DND-41 (cell line): ENCODE data around the gene CD96.

ENCODE experiments used
- ATAC-seq: fragments of 200-7000 bp; cut with Tn5 transposase; 3 replicates; pipeline ENCODE4 v1.9.1; 2021; ENCODE audit warnings: low read depth; ENCODE audit not compliant: insufficient read depth
- DNase-seq: peaks from one replicate; pipeline ENCODE4 v3.0.0-alpha.2; 2020
- H2AFZ ChIP-seq: 2 replicates; pipeline ENCODE4 v1.6.0; 2012; ENCODE audit warnings: low read depth, low read length
- H3K27ac ChIP-seq: 2 replicates; pipeline ENCODE4 v1.5.1; 2012; ENCODE audit warnings: low read length, inconsistent platforms
- H3K27me3 ChIP-seq: fragments of 200-600 bp; sonication (generic); 2 replicates; pipeline ENCODE4 v1.6.0; 2012; ENCODE audit warnings: low read length, mild to moderate bottlenecking, inconsistent platforms; ENCODE audit not compliant: insufficient read depth, poor library complexity
- H3K36me3 ChIP-seq: 2 replicates; pipeline ENCODE4 v1.5.1; 2012; ENCODE audit warnings: low read length, inconsistent platforms; ENCODE audit not compliant: insufficient read depth
- H3K4me1 ChIP-seq: 2 replicates; pipeline ENCODE4 v1.5.1; 2012; ENCODE audit warnings: mild to moderate bottlenecking, low read length; ENCODE audit not compliant: insufficient read depth
- H3K4me2 ChIP-seq: 2 replicates; pipeline ENCODE4 v1.6.0; 2012; ENCODE audit warnings: mild to moderate bottlenecking, moderate library complexity, low read length, inconsistent platforms; ENCODE audit not compliant: insufficient read depth
- H3K4me3 ChIP-seq, 2 experiments: fragments of 200-600 bp in 1 of 2; shearing (Covaris generic) in 1 of 2; 2 replicates each; pipeline ENCODE4 v1.5.1; 2012 to 2016; ENCODE audit warnings: inconsistent platforms in 2 of 2, low read length in 2 of 2, mild to moderate bottlenecking in 2 of 2, low read depth in 1 of 2, moderate library complexity in 1 of 2
- H3K79me2 ChIP-seq: 2 replicates; pipeline ENCODE4 v1.6.0; 2012; ENCODE audit warnings: low read length, inconsistent platforms; ENCODE audit not compliant: insufficient read depth
- H3K9ac ChIP-seq: 2 replicates; pipeline ENCODE4 v1.6.0; 2012; ENCODE audit warnings: low read depth, mild to moderate bottlenecking, inconsistent platforms, low read length, moderate library complexity
- H3K9me3 ChIP-seq: 2 replicates; pipeline ENCODE4 v1.5.1; 2012; ENCODE audit warnings: low read length, moderate library complexity, mild to moderate bottlenecking, inconsistent platforms; ENCODE audit not compliant: insufficient read depth, severe bottlenecking
- H4K20me1 ChIP-seq: 2 replicates; pipeline ENCODE4 v1.6.0; 2012; ENCODE audit warnings: low read length; ENCODE audit not compliant: insufficient read depth
- CTCF ChIP-seq: IDR thresholded peaks from 2 replicates; pipeline ENCODE4 v1.5.1; 2012; ENCODE audit warnings: borderline replicate concordance, low read length, moderate library complexity, mild to moderate bottlenecking; ENCODE audit not compliant: poor library complexity, severe bottlenecking; ENCODE audit errors: extremely low read depth
- EZH2 ChIP-seq: IDR thresholded peaks from 3 replicates; pipeline ENCODE4 v1.6.1; 2012; ENCODE audit warnings: borderline replicate concordance, low read depth, mild to moderate bottlenecking, moderate library complexity, low read length, inconsistent platforms; ENCODE audit not compliant: severe bottlenecking

CD96 gene

GRCh38 chr3:111566844-111567243 lies 24.8 kb downstream of the CD96 start:
- peak overlapping the region; percentile 32; the same call in 1 of the 2 replicates for H3K27ac ChIP-seq

GRCh38 chr3:111568355-111568754 lies 26.4 kb downstream of the CD96 start:
- no peak overlapping the region for H3K27ac ChIP-seq

More at GRCh38 chr3:111566844-111567243, 24.8 kb downstream of the CD96 start:
- Histone ChIP-seq H3K36me3 (peaks cover 58% of the 10 kb centered on the region), H3K4me2 (no peak overlapping the region), H3K27me3 (no peaks in the 10 kb centered on the region), H4K20me1 (peaks cover 27% of the 10 kb centered on the region), H2AFZ (no peak overlapping the region), H3K9ac (no peak overlapping the region), H3K4me3 (no peak overlapping the region), H3K9me3 (no peaks in the 10 kb centered on the region), H3K4me1 (0 out of 2 replicates have a peak, but pooled peaks cover 4% of the 10 kb centered on the region), H3K79me2 (peaks cover 88% of the 10 kb centered on the region)
- DNase-seq (no peak), ATAC-seq (no peak)
- TF ChIP-seq CTCF (no peak), EZH2 (no peak)

GRCh38 chr3:111568911-111569310 lies 26.9 kb downstream of the CD96 start:
- H3K27me3 ChIP-seq: no peaks in the 10 kb centered on the region
- no peak overlapping the region for H3K9ac ChIP-seq
- H3K27ac ChIP-seq: no peak overlapping the region
- H3K4me2 ChIP-seq: no peak overlapping the region
- TF ChIP-seq CTCF (no peak), EZH2 (no peak)
- ATAC-seq: no peak
- H4K20me1 ChIP-seq: peaks cover 16% of the 10 kb centered on the region
- no peaks in the 10 kb centered on the region for H3K9me3 ChIP-seq
- H2AFZ ChIP-seq: no peak overlapping the region
- H3K36me3 ChIP-seq: peaks cover 74% of the 10 kb centered on the region
- H3K79me2 ChIP-seq: peaks cover 87% of the 10 kb centered on the region
- no peak for DNase-seq
- no peak overlapping the region for H3K4me3 ChIP-seq
- H3K4me1 ChIP-seq: 0 out of 2 replicates have a peak, but pooled peaks cover 4% of the 10 kb centered on the region

More at GRCh38 chr3:111568355-111568754, 26.4 kb downstream of the CD96 start:
- Histone ChIP-seq H3K9me3 (no peaks in the 10 kb centered on the region), H3K4me3 (no peak overlapping the region), H3K79me2 (peaks cover 88% of the 10 kb centered on the region), H3K27me3 (no peaks in the 10 kb centered on the region), H3K4me2 (no peak overlapping the region), H4K20me1 (peaks cover 17% of the 10 kb centered on the region), H2AFZ (no peak overlapping the region), H3K4me1 (0 out of 2 replicates have a peak, but pooled peaks cover 4% of the 10 kb centered on the region), H3K9ac (no peak overlapping the region), H3K36me3 (peaks cover 71% of the 10 kb centered on the region)
- no peak for ATAC-seq
- DNase-seq: no peak
- TF ChIP-seq EZH2 (no peak), CTCF (no peak)
